HL-60 (cell line): Measurements from ENCODE around the gene TCERG1.

Experiments
- DNase-seq, 2 experiments: peaks; one replicate each; pipeline ENCODE4 v3.0.0-alpha.2; 2010 to 2020; ENCODE audit warnings: low read depth in 1 of 2, low spot score in 1 of 2
- H3K27ac ChIP-seq: fragments of 250-450 bp; sonication (Bioruptor Pico); replicated peaks from 2 replicates; pipeline ENCODE4 v1.5.1; 2020; ENCODE audit warnings: mild to moderate bottlenecking, moderate library complexity
- H3K27me3 ChIP-seq: fragments of 250-450 bp; sonication (Bioruptor Pico); 2 replicates; pipeline ENCODE4 v1.5.1; 2021; ENCODE audit warnings: mild to moderate bottlenecking, moderate library complexity; ENCODE audit not compliant: insufficient read depth, poor library complexity, severe bottlenecking
- H3K4me3 ChIP-seq: replicated peaks from 2 replicates; pipeline ENCODE4 v1.5.1; 2011; ENCODE audit warnings: mild to moderate bottlenecking, control low read depth, low read length; ENCODE audit not compliant: insufficient read depth
- GABPA ChIP-seq: IDR thresholded peaks from 2 replicates; pipeline ENCODE4 v1.6.1; 2012; ENCODE audit warnings: low read depth
- POLR2AphosphoS5 ChIP-seq: IDR thresholded peaks from 2 replicates; pipeline ENCODE4 v1.6.1; 2012; ENCODE audit warnings: low read depth
- SPI1 ChIP-seq: IDR thresholded peaks from 2 replicates; pipeline ENCODE4 v1.6.1; 2012; ENCODE audit warnings: low read depth, mild to moderate bottlenecking, borderline replicate concordance
- TF ChIP-seq, protein P1 (sequence below): IDR thresholded peaks from 2 replicates; pipeline ENCODE4 v1.6.1; 2012; ENCODE audit warnings: low read depth; ENCODE audit not compliant: insufficient replicate concordance
- TF ChIP-seq, protein P2 (sequence below): IDR thresholded peaks from one replicate; pipeline ENCODE4 v1.5.1; 2011; ENCODE audit warnings: low read length, control low read depth, inconsistent platforms; ENCODE audit not compliant: insufficient read depth

Gene TCERG1

GRCh38 chr5:146426853-146427618 lies 20.1 kb upstream of the TCERG1 start:
- TF ChIP-seq, protein P1, sequence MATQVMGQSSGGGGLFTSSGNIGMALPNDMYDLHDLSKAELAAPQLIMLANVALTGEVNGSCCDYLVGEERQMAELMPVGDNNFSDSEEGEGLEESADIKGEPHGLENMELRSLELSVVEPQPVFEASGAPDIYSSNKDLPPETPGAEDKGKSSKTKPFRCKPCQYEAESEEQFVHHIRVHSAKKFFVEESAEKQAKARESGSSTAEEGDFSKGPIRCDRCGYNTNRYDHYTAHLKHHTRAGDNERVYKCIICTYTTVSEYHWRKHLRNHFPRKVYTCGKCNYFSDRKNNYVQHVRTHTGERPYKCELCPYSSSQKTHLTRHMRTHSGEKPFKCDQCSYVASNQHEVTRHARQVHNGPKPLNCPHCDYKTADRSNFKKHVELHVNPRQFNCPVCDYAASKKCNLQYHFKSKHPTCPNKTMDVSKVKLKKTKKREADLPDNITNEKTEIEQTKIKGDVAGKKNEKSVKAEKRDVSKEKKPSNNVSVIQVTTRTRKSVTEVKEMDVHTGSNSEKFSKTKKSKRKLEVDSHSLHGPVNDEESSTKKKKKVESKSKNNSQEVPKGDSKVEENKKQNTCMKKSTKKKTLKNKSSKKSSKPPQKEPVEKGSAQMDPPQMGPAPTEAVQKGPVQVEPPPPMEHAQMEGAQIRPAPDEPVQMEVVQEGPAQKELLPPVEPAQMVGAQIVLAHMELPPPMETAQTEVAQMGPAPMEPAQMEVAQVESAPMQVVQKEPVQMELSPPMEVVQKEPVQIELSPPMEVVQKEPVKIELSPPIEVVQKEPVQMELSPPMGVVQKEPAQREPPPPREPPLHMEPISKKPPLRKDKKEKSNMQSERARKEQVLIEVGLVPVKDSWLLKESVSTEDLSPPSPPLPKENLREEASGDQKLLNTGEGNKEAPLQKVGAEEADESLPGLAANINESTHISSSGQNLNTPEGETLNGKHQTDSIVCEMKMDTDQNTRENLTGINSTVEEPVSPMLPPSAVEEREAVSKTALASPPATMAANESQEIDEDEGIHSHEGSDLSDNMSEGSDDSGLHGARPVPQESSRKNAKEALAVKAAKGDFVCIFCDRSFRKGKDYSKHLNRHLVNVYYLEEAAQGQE = no peak
- TF ChIP-seq, protein P2, sequence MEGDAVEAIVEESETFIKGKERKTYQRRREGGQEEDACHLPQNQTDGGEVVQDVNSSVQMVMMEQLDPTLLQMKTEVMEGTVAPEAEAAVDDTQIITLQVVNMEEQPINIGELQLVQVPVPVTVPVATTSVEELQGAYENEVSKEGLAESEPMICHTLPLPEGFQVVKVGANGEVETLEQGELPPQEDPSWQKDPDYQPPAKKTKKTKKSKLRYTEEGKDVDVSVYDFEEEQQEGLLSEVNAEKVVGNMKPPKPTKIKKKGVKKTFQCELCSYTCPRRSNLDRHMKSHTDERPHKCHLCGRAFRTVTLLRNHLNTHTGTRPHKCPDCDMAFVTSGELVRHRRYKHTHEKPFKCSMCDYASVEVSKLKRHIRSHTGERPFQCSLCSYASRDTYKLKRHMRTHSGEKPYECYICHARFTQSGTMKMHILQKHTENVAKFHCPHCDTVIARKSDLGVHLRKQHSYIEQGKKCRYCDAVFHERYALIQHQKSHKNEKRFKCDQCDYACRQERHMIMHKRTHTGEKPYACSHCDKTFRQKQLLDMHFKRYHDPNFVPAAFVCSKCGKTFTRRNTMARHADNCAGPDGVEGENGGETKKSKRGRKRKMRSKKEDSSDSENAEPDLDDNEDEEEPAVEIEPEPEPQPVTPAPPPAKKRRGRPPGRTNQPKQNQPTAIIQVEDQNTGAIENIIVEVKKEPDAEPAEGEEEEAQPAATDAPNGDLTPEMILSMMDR = peak; percentile 45
- no peak for TF ChIP-seq POLR2AphosphoS5
- TF ChIP-seq SPI1 = no peak
- DNase-seq = no peak
- Histone ChIP-seq H3K27ac (no peak overlapping the region), H3K4me3 (no peak overlapping the region), H3K27me3 (peaks cover 4% of the 10 kb centered on the region)

DNA sequence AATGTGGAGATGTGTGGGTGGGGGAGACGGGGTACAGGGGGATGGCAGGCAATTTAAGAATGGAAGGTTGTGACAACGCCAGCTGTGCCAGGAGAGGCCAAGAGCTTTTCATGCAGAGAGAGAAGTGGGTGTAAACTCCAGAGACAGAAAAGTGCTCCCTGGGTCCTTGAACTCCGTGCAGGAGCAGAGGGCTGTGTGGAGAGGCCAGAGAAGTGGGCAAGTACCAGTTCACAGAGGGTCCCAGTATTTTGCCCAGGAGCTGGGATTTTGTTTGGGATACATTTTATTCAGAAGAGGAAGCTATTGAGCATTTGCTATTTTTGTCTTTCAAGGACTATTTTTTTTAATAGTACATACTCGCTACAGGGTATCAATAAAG lies 19.5 kb upstream of the TCERG1 start:
- Histone ChIP-seq H3K4me3 (no peak overlapping the region), H3K27ac (no peak overlapping the region), H3K27me3 (peaks cover 3% of the 10 kb centered on the region)
- DNase-seq = no peak
- TF ChIP-seq, protein P2 = no peak
- TF ChIP-seq GABPA (no peak), SPI1 (no peak), POLR2AphosphoS5 (no peak)

GRCh38 chr5:146428658-146429057 lies 18.5 kb upstream of the TCERG1 start:
- TF ChIP-seq GABPA = no peak
- no peak for TF ChIP-seq POLR2AphosphoS5
- TF ChIP-seq, protein P2 = no peak
- TF ChIP-seq, protein P1 = no peak
- TF ChIP-seq SPI1 = peak; percentile 4; the same call in 1 of the 2 replicates
- H3K27ac ChIP-seq = no peak overlapping the region
- H3K4me3 ChIP-seq = no peak overlapping the region
- DNase-seq = no peak
- H3K27me3 ChIP-seq = peaks cover 1% of the 10 kb centered on the region
